SU-DHL-6 (cell line): ENCODE results near the gene SRL.
"Not testable (repeated sequence)": the region's sequence is repeated elsewhere in the genome, so short reads cannot be mapped to it uniquely, and the experiment has no call there.

Experiments
- CTCF ChIP-seq: fragments of 200-600 bp; sonication (generic); IDR thresholded peaks from one replicate; pipeline ENCODE4 v1.5.1; 2017; ENCODE audit warnings: antibody characterized with exemption, mild to moderate bottlenecking, low read length, moderate library complexity; ENCODE audit not compliant: insufficient read depth, poor library complexity, severe bottlenecking
- EZH2phosphoT487 ChIP-seq: fragments of 200-600 bp; sonication (generic), shearing (Covaris generic); conservative IDR thresholded peaks from 2 replicates; pipeline ENCODE4 v1.6.1; 2018; ENCODE audit warnings: mild to moderate bottlenecking, antibody characterized with exemption, low read length, moderate library complexity, mixed read lengths

GRCh38 chr16:4211445-4212210, 30.3 kb downstream of the SRL start:
- TF ChIP-seq CTCF, EZH2phosphoT487: not testable (repeated sequence)
